NCI-H82 treated with DMSO at 0.1 percent for 48 hours (cell line): ENCODE results near the gene IQSEC3.
"Not testable (repeated sequence)": the region's sequence is repeated elsewhere in the genome, so short reads cannot be mapped to it uniquely, and the experiment has no call there.

ENCODE experiments used
- DNase-seq: peaks from one replicate; lab custom pipeline; 2025; ENCODE audit not compliant: unreplicated experiment; lab: John Stamatoyannopoulos, UW

Gene IQSEC3

GRCh38 chr12:52902-53734, 13.4 kb upstream of the IQSEC3 start:
- not testable (repeated sequence) for DNase-seq

- no peak for DNase-seq
Measured at GRCh38 chr12:53735-54730, 12.5 kb upstream of the IQSEC3 start.

GRCh38 chr12:54750-55535, 11.6 kb upstream of the IQSEC3 start:
- no peak for DNase-seq

GRCh38 chr12:56683-57346, 9.8 kb upstream of the IQSEC3 start:
- DNase-seq, result no peak

- DNase-seq, result no peak
Measured at GRCh38 chr12:57539-57938, 9.0 kb upstream of the IQSEC3 start.

GRCh38 chr12:58832-59231, 7.7 kb upstream of the IQSEC3 start:
- no peak for DNase-seq

GRCh38 chr12:61845-62244, 4.7 kb upstream of the IQSEC3 start:
- DNase-seq, result not testable (repeated sequence)

- not testable (repeated sequence) for DNase-seq
Measured at GRCh38 chr12:65491-66063, 990 bp upstream of the IQSEC3 start.

GRCh38 chr12:66782-67504, 376 bp downstream of the IQSEC3 start:
- not testable (repeated sequence) for DNase-seq

GRCh38 chr12:69677-70076, 3.1 kb downstream of the IQSEC3 start:
- not testable (repeated sequence) for DNase-seq

- not testable (repeated sequence) for DNase-seq
Measured at GRCh38 chr12:70541-70940, 4.0 kb downstream of the IQSEC3 start.

GRCh38 chr12:72018-72417, 5.5 kb downstream of the IQSEC3 start:
- not testable (repeated sequence) for DNase-seq

GRCh38 chr12:74420-75190, 8.0 kb downstream of the IQSEC3 start:
- DNase-seq, result not testable (repeated sequence)

GRCh38 chr12:75541-75940, 9.0 kb downstream of the IQSEC3 start:
- not testable (repeated sequence) for DNase-seq

GRCh38 chr12:76102-76501, 9.5 kb downstream of the IQSEC3 start:
- not testable (repeated sequence) for DNase-seq

GRCh38 chr12:76551-76950, 10.0 kb downstream of the IQSEC3 start:
- DNase-seq, result not testable (repeated sequence)

GRCh38 chr12:77101-77719, 10.6 kb downstream of the IQSEC3 start:
- DNase-seq, result not testable (repeated sequence)

GRCh38 chr12:77769-78383, 11.3 kb downstream of the IQSEC3 start:
- DNase-seq, result not testable (repeated sequence)
